HG03103 (cell line): ENCODE data around the gene OTOG.

Experiments used
- ATAC-seq: cut with Tn5 transposase; IDR thresholded peaks from one replicate; pipeline ENCODE4 v1.9.1; 2021; ENCODE audit warnings: low read depth; ENCODE audit not compliant: unreplicated experiment

The OTOG gene

DNA sequence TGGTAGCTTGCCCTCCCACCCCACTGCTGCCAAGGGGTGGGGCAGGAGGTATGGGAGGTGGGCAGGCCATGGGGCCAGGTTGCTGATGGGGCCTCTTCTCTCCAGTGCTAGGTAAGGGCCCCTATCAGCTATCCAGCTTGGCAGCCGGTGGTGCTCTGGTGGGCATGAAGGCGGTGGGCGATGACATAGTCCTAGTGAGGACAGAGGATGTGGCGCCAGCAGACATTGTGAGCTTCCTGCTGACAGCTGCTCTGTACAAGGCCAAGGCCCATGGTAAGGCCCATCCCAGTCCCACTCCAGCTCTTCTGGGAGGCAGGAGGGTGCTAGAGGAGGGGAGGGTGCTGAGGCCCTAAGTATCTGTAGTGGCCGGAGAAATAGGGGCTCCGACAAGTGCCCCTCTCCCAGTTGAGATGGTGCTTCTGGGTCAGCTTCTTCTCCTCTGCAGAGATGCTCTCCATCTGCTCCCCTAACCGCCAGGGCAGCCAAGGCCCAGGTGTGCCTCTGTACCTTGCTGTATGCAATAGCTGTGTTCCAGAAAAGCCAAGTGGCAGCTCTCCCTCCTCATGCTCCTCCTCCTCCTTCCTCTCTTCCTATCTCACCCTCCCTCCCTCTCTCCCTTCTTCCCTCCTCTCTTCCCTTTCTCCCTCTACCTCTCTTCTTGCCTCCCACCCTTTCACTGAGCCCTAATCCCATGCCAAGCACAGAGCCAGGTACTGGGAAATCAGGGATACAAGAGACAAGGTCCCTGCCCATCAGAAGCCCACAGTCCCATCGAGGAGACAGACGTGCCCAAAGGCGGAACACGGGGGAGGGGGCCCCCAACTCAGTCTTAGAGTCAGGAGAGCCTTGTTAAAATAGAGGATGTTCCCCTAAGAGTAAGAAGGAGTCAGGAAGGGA, 55.3 kb downstream of the OTOG start:
- ATAC-seq = no peak

DNA sequence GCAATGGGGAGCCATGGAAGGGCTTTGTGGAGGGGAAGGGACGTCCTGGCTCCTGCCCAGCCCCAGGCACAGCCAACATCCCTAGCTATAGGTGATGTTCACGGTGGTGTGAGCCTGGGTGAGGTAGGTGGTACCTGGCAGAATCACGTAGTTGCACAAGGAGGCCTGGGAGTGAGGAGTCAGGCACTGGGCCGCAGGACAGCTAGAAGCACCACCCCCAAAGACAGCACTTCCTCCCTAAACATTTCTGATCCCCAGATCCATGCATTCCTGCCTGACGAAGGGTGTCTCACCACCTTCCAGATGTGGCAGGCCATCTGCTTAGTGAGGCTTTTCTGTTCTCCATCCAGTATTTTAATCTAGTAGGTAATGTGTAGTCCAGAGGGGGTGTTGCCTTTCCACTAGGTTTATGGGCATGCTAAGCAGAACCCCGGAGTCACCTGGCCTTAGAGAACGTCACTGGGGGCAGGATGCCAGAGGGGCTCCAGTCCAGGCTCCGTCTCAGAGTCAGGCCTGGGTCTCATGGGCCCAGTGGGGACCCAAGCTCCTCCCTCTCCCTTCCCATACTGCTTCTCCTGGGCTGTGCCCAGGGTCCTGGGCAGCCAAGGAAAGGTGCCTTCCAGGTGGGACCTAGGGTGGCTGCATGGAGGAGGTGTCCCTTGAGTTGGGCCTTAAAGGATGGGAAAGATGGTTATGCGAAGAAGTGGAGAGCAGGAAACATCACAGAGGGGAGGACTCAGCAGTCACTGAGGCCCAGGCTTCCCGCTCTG, 56.2 kb downstream of the OTOG start:
- no peak for ATAC-seq

DNA sequence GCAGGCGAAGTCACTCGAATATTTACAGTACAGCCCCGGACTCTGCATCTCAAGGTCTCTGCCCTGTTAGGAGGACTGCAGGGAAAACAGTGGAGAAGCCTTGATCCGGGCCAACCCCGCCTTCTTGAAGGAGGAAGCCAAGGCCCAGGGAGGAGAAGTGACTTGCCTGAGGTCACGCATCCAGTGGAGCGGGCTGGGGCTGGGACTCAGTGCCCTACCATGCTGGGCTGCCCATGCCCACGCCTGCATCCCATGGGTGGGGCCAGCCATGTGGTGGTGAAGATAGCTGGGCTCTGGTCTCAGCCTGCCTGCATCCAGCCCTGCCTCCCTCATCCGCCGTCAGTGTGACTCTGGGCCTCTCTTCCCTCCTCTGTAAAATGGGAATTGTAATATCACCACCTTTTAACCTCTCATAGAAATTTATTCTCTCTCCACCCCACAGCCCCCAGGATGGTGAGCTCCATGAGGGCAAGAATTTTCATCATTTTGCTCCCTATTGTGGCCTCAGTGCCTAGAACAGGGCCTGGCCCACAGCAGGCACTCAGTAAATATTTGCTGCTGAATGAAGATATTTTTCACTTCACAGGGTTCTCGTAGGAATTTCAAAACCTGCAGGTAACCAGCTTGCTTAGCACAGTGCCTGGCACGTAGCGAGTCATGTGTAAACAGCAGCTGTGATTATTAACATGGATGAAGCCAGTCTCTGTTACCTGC, 57.3 kb downstream of the OTOG start:
- no peak for ATAC-seq

DNA sequence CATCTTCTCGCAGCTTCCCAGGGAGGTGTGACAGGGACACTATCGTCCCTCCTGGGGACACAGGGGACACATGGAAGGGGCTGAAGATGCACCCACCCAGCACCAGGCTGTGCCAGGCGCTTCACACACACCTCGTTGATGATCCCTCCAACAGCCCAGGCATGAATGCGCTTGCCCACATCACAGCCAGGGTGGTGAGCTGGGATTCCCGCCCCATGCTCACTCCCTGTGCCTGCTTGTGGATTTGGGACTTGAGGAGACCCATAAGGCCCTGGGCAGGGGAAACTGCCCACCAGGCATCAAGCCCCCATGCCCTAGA, 57.8 kb downstream of the OTOG start:
- no peak for ATAC-seq

DNA sequence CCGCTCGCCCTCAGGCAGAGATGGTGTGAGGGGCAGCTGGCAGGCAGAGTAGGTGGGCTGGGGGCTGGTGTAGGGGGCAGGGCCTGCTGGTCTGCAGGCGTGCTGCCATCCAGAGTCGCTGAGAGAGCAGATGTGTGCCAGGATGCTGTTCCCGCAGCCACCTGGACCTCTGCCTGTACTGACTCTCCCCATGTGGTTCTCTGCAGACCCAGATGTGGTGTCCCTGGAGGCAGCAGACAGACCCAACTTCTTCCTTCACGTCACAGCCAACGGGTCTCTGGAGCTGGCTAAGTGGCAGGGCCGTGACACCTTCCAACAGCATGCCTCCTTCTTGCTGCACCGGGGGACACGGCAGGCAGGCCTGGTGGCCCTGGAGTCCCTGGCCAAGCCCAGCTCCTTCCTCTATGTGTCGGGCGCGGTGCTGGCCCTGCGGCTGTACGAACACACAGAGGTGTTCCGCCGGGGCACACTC, 58.6 kb downstream of the OTOG start:
- no peak for ATAC-seq

DNA sequence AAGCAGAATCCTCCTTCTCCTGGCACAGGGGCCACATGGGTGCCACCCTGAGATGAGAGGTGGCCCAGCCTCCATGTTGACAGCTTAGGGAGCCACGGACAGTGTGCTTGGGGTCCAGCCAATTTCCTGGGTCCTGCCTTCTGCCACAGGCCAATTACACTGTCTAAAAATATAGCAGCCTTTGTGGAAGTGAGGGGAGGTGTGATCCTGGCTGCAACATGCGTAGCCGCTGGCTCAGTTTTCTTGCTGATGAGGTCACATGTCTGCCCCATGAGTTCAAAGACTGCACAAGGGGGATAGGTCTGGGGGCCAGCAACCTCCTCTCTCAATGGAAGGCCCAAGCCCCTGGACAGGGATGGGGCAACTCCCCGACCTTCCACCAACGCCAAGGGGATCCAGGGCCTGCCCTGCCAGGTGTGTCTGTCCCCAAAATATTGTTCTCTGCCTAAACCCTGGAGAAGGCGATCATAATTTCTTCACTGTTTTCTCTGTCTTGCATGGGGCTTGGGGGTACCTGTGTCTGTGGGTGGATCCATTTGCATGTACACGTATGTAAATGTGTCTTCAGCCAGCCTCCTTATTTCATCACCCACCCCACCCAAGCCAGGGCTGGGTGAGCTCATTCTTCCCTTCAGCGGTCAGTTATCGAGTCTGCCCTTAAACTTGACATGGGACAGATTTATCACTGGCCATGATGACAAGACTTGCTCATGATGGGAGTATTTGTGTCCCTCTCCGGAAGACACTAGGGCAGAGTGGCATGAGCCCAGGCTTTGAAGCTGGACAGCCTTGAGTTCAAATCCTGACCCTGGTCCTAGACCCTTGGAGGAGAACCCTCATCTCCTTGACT, 59.4 kb downstream of the OTOG start:
- ATAC-seq = no peak

DNA sequence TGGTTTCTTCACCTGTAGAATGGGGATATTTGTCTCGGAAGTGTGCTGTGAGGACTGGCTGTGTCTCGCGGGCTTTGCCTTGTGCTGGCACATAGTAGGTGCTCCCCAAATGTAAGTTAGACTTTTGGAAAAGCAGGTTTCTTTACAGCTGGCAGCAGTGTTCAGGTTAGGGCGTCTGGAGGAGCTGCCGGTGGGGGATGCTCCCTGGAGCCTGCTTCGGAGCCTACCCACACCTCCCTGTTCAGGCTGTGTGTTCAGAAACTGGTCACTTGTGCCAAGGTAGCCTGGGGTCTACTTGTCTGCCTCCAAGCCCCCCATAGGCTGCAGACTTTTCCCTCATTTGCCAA, 60.0 kb downstream of the OTOG start:
- no peak for ATAC-seq

DNA sequence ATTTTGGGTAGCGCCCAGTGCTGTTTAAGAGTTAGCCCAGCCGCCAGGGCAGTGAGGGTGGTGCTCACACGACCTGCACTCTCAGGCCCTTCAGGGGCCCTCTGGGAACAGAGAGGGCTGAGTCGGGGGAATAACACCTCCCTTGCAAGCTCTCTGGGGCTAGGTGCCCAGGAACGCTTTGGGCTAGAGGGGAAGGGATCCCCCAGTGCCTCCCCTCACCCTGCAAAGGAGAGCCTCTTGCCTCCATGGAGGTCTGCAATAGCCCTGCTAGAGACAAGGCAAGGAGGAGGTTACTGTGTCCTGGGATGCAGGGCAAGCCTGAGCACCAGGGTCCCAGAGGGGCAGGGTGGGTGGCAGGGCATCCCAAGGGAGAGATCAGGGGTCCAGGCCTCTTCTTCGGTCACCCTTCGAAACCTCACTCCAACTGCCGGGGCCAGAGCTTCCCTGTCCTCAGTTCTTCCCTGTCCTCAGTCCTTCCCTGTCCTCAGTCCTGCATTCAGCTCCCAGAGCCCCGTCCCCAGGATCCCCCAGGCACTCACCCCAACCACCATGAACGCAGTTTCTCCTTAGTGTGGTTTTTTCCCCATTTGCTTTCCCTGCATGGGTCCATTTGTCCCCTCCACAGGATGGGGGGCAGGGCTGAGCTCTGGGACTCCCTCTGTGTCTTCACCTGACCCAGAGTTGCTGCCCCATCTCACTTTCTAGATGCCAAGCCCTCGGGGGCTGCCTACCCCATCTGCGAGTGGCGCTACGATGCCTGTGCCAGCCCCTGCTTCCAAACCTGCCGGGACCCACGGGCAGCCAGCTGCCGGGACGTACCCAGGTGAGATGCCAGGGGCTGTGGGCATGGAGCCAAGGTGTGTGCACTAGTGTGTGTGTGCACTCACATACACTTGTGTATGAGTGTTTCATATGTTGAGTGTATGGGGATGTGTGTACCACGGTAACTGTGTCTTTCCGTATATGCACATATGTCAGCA, 60.8 kb downstream of the OTOG start:
- no peak for ATAC-seq

DNA sequence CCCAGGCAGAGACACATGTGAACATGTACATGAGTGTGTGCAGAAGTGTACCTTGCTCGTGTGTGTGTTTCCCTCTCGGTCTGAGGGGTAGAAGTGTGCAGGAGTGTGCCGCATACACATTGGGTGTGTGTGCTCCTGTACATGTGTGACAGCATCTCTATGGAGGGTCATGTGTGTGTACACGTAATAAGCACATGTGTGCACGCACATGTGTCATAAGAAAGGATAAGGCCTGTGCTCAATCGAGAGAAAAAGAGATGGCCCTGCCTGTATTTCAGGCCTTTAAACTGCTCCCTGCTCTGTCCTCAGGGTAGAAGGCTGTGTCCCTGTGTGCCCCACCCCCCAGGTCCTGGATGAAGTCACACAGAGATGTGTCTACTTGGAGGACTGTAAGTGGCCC, 61.8 kb downstream of the OTOG start:
- ATAC-seq = no peak

DNA sequence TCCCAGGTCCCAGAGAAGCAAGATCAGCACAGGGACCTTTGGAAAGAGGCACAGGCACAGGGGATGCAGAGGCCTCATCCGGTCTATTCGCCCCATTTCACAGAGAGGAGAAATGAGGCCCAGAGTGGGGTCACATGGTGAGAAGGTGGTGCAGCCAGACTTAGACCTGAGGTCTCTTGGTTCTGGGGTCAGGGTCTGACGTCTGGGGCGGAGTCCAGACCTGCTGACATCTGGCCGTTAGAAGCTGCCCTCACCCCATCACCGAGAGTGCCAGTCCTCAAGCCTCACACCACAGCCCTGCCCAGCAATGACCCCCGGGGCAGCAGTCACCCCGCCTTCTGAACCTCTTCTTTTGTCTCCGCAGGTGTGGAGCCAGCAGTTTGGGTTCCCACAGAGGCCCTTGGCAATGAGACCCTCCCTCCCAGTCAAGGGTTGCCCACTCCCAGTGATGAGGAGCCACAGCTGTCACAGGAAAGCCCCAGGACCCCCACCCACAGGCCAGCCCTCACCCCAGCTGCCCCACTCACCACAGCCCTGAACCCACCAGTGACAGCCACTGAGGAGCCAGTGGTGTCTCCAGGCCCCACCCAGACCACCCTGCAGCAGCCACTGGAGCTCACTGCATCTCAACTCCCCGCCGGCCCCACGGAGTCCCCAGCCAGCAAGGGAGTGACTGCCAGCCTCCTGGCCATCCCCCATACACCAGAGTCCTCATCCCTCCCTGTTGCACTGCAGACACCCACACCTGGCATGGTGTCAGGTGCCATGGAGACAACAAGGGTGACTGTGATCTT, 62.4 kb downstream of the OTOG start:
- no peak for ATAC-seq

DNA sequence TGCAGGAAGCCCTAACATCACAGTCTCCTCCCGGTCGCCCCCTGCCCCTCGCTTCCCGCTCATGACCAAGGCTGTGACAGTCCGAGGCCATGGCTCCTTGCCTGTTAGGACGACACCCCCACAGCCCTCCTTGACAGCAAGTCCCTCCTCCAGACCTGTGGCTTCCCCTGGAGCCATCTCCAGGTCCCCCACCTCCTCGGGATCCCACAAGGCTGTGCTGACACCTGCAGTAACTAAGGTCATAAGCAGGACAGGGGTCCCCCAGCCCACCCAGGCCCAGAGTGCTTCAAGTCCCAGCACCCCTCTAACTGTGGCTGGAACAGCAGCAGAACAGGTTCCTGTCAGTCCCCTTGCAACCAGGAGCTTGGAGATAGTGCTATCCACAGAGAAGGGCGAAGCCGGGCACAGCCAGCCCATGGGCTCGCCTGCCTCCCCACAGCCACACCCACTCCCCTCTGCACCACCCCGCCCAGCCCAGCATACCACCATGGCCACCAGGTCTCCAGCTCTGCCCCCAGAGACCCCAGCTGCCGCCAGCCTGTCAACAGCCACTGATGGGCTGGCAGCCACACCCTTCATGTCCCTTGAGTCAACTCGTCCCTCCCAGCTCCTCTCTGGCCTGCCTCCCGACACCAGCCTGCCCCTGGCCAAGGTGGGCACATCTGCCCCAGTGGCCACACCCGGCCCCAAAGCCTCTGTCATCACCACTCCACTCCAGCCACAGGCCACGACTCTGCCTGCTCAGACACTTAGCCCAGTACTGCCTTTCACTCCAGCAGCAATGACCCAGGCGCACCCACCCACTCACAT, 63.2 kb downstream of the OTOG start:
- ATAC-seq = no peak

DNA sequence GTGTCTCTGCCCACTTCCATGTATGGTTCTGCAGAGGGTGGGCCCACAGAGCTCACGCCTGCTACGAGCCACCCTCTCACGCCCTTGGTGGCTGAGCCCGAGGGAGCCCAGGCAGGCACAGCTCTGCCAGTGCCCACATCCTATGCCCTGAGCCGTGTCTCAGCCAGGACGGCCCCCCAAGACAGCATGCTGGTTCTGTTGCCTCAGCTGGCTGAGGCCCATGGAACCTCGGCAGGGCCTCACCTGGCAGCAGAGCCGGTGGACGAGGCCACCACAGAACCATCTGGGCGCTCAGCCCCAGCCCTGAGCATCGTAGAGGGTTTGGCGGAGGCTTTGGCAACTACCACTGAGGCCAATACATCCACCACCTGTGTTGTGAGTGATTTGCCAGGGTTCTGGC, 64.0 kb downstream of the OTOG start:
- no peak for ATAC-seq

DNA sequence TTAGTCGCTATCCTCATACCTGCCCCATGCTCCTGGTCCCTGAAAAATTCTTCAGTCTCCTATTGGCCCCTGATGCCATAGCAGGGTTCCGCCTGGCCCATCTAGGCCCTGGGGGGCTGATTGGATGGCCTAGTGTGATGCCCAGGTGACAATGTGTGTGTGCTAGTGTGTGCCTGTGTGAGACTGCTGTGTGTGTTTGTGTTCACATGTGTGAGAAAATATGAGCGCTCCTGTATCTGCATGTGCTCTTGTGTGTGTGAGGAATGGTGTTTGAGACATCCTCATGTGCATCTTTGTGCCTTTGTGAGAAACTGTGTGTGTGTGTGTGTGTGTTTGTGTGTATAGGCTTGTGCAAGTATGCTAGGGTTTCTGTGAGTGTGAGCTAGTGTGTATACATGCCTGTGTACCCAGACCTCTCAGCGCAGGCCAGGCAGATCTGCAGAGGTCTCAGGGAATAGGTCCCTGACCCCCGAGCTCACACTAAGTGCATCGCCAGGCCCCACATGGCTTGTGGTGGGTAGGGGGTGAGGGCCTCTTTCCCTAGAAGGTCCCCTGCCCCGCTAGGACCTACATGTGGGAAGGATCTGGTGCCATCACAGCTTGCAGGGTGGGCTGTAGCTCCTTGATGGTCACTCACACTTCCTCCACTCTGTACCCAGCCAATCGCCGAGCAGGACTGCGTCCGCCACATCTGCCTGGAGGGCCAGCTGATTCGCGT, 64.6 kb downstream of the OTOG start:
- no peak for ATAC-seq

DNA sequence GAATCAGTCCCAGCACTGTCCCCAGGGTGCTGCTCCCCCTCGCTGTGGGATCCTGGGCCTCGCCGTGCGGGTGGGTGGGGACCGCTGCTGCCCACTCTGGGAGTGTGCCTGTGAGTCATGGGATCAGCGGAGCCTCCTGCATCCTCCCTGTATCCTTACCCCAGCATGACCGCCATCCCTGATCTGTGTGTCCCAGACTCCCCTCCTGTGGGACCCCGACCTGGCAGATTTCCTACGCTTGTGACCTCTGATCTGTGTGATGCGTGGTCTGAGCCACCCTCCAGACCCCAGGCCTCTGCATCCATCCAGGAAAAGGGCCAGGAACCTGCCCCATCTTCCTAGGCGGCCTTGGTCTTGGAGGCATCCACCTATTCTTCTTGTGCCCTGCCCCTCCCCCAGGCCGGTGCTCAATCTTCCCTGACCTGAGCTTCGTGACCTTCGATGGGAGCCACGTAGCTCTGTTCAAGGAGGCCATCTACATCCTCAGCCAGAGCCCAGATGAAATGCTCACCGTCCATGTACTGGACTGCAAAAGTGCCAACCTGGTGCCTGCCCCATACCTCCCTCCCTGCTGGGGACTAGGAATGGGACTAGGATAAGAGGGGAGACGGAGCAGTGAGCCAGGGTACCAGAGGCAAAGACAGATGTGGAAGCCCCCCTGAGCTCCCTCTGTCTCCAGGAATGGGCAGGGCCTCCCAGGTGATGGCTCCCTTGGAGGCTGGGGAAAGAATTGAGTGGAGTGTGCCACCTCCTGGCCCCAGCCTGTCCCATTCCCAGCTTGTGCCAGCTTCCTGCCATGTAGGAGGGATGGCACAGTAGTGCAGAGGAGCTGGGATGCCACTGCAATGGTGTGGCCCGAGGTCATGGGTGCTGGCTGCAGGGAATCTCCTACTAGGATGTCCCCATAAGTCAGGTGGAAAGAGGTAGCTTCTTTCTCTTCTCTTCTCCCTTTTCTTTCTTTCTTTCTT, 65.4 kb downstream of the OTOG start:
- no peak for ATAC-seq

DNA sequence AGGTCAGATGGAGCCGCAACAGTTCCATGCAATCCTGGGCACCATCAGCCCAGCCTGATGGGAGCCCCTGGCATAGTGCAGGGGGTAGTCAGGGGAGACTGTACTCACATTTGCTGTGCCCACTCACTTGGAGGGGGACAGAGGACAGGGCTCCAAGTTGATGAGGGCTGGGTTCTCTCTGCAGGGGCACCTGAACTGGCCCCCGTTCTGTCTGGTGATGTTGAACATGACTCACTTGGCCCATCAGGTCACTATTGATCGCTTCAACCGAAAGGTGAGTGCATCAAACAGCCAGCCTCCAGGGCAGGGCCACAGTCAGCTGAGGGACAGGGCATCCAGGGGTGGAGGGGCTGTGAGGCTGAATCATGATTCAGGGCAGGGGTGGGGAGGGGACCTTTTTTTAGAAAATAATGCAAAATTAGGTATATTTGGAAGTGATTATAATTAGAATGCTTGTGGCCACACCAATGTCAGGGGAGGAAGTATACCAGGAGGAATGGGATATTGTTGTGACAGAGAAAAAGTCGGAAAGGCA, 66.4 kb downstream of the OTOG start:
- ATAC-seq = no peak

DNA sequence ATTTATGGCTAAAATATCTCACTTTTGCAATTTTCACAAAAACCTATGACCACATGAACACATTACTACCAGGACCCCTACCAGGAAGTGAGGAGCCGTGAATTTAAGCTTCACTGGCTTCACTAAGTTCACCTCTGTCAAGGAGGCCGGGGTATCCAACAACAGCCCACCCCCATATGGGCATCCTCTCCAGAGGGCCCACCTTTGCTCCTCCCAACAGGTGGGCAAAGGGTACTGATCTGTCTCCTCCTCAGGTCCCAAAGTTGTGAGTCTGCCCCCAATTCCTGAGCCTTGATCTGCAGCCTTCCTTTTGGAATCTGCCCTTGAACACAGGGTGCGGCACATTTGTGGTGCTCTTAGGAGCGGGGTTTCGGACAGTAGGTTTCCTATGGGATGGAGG, 66.9 kb downstream of the OTOG start:
- ATAC-seq = no peak
